Chondrocyte (in vitro differentiated cells): ENCODE data around the gene ETHE1. TPM values are rescaled to one million over a fixed set of nuclear protein-coding genes. Genes with fewer than 3 reads are reported as not detected.

Experiments used
- DNase-seq: peaks from one replicate; pipeline ENCODE4 v3.0.0; 2021; ENCODE audit warnings: mixed read lengths, low spot score
- H3K27ac Mint-ChIP-seq: one replicate; pipeline ENCODE4 v1.8.0; 2021; ENCODE audit warnings: mild to moderate bottlenecking, moderate library complexity, mixed read lengths; ENCODE audit not compliant: unreplicated experiment
- H3K27me3 Mint-ChIP-seq: 2 replicates; pipeline ENCODE4 v1.8.0; 2021; ENCODE audit warnings: low read depth, mixed read lengths
- H3K36me3 Mint-ChIP-seq: 2 replicates; pipeline ENCODE4 v1.8.0; 2021; ENCODE audit warnings: low read depth, mixed read lengths
- H3K4me1 Mint-ChIP-seq: 2 replicates; pipeline ENCODE4 v1.8.0; 2021; ENCODE audit warnings: low read depth, mild to moderate bottlenecking, mixed read lengths
- H3K4me3 Mint-ChIP-seq: one replicate; pipeline ENCODE4 v1.8.0; 2021; ENCODE audit warnings: mild to moderate bottlenecking, moderate library complexity, mixed read lengths; ENCODE audit not compliant: unreplicated experiment
- H3K9me3 Mint-ChIP-seq: 2 replicates; pipeline ENCODE4 v1.8.0; 2021; ENCODE audit warnings: low read depth, mixed read lengths
- total RNA-seq: library from RNA; stranded (reverse); gene quantifications from 3 replicates; pipeline ENCODE4 v1.2.1, GENCODE V29; 2021
- TF ChIP-seq, protein P1 (sequence below): fragments of 200-600 bp; sonication (generic); IDR thresholded peaks from 2 replicates; pipeline ENCODE4 v1.5.0; 2021; ENCODE audit warnings: antibody characterized with exemption, mild to moderate bottlenecking, moderate library complexity

Gene ETHE1
- total RNA-seq, 1 donor from 2014 or later, result 31.5 TPM

DNA sequence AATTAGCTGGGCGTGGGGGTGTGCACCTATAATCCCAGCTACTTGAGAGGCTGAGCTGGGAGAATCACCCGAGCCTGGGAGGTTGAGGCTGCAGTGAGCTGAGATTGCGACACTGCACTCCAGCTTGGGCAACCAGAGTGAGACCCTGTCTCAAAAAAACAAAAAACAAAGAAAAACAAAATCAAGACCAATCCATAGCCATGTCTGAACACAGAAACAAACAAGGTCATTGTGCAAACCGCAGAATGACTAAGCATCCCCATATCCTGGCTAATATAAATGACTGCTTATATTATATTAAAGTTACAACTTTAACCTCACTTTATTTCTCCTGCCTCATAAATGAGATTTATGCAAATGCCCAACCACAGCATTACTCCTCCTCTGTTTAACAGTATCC, 59.3 kb downstream of the ETHE1 start:
- H3K27me3 Mint-ChIP-seq, result no peaks in the 10 kb centered on the region
- TF ChIP-seq, protein P1, sequence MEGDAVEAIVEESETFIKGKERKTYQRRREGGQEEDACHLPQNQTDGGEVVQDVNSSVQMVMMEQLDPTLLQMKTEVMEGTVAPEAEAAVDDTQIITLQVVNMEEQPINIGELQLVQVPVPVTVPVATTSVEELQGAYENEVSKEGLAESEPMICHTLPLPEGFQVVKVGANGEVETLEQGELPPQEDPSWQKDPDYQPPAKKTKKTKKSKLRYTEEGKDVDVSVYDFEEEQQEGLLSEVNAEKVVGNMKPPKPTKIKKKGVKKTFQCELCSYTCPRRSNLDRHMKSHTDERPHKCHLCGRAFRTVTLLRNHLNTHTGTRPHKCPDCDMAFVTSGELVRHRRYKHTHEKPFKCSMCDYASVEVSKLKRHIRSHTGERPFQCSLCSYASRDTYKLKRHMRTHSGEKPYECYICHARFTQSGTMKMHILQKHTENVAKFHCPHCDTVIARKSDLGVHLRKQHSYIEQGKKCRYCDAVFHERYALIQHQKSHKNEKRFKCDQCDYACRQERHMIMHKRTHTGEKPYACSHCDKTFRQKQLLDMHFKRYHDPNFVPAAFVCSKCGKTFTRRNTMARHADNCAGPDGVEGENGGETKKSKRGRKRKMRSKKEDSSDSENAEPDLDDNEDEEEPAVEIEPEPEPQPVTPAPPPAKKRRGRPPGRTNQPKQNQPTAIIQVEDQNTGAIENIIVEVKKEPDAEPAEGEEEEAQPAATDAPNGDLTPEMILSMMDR, result no peak
- no peaks in the 10 kb centered on the region for H3K9me3 Mint-ChIP-seq
- H3K4me1 Mint-ChIP-seq, result peaks cover 8% of the 10 kb centered on the region
- no peak overlapping the region for H3K4me3 Mint-ChIP-seq
- no peaks in the 10 kb centered on the region for H3K36me3 Mint-ChIP-seq
- H3K27ac Mint-ChIP-seq, result no peak overlapping the region
- no peak for DNase-seq

DNA sequence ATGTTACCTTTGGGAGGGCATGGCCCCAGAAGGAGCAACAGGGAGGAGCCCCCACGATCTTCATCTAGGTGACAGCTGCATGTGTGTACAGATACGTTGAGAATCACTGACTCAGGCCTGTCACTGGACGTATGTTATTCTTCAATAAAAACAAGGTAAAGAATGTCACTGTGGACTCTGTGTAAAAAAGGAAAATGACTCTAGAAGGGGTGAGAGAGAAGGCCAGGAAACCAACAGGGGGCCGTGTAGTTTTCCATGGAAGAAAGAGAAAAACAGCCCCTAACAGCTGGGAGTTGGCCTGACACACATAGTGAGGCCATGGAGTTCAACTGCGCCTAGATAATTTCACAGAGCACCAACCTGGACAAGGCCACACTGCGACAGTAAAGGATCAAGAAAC, 59.7 kb downstream of the ETHE1 start:
- Mint-ChIP-seq H3K27ac (no peak overlapping the region), H3K27me3 (no peaks in the 10 kb centered on the region), H3K4me1 (peaks cover 8% of the 10 kb centered on the region), H3K9me3 (no peaks in the 10 kb centered on the region), H3K4me3 (no peak overlapping the region), H3K36me3 (no peaks in the 10 kb centered on the region)
- TF ChIP-seq, protein P1, result no peak
- DNase-seq, result no peak

DNA sequence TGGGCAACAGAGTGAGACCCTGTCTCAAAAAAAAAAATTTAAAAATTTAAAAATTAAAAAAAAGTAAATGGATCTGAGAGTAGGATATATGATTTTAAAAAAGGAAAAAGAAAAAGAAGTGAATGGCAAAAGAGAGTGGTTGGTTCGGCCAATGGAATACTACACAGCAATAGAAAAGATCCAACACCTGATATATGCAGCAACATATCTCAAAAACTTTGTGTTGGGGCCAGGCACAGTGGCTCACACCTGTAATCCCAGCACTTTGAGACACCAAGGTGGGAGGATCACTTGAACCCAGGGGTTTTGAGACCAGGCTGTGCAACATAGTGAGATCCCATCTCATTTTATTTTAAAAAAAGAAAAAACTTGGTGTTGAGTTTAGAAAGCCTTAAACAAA, 60.2 kb downstream of the ETHE1 start:
- TF ChIP-seq, protein P1, result no peak
- Mint-ChIP-seq H3K27me3 (no peaks in the 10 kb centered on the region), H3K4me3 (no peak overlapping the region), H3K36me3 (no peaks in the 10 kb centered on the region), H3K9me3 (no peaks in the 10 kb centered on the region), H3K27ac (no peak overlapping the region), H3K4me1 (peaks cover 8% of the 10 kb centered on the region)
- DNase-seq, result no peak

DNA sequence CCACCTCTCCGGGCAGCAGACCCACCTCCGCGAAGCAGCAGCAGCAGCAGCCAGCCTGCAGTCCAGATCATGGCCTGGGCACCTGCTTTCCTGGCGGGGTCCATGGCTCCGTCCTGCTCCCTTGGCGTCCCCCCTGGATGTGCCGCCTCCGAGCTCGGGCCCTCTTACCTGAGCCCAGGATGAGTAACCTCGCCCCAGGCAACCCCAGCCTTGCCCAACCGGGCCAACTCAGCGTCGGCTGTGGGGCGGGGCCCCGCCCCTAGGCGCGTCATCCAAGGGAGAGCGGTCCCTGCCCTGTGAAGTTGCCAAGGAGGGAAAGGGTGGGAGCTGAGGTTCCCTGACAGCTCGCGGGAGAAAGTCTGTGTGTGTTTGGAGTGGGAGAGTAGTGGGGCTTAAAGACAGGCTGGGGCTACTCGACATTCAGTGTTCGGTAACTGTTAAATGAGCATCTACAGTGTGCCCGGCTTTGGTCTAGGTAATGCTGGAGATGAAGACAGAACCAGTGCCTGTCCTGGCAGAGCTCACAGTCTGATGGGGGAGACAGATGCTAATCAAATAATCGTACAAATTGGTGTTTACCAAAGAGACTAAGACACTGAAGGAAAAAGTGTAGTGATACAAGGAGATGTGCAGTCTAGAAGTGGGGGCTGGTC, 61.4 kb downstream of the ETHE1 start, which contains the start of gene LYPD3:
Gene LYPD3 (minus strand): TSS at position 141 of the 653 bp plus-strand sequence. CDS start 37 bp downstream, at position 104.
- TF ChIP-seq, protein P1, result no peak
- Mint-ChIP-seq H3K9me3 (no peaks in the 10 kb centered on the region), H3K4me1 (peaks cover 8% of the 10 kb centered on the region), H3K36me3 (peaks cover 3% of the 10 kb centered on the region), H3K4me3 (peak within 1 kb of the TSS; percentile 95), H3K27me3 (no peaks in the 10 kb centered on the region), H3K27ac (no peak within 1 kb of the TSS)
- DNase-seq, result no peak

DNA sequence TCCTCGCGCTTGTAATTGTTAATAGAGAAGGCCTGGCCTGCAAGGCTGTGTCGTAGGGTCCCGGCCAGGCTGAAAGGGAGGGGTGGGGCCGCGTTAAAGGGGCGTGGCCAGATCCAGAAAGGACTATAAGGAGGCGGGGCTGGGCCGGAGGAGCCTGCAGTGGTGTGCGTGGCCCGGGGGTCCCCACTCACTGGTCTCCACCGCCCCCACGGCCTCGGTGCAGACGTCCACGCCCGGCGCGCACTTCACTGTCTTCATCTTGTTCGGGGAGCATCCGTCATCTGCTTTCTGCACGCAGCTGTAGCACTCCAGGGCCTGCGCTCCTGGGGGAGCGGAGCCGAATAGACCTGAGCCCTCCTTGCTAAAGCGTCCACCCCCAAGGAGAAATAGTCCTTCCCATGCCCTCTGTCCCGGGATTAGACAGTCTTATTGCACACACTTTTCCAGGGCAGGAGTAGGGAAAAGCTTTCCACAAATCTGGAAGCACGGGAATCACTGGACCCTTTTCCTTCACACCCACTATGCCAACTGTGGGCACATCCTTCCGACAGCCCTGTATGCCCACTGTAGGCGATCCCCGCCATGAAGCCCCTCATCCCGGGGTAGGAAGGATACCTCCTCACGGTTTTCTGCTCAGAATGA, 62.7 kb downstream of the ETHE1 start:
- Mint-ChIP-seq H3K27ac (peak overlapping the region; percentile 94), H3K4me1 (peaks cover 8% of the 10 kb centered on the region)

More for the DNA sequence above, 62.7 kb downstream of the ETHE1 start:
- TF ChIP-seq, protein P1, result no peak
- Mint-ChIP-seq H3K4me3 (peak overlapping the region; percentile 95), H3K9me3 (no peaks in the 10 kb centered on the region), H3K27me3 (no peaks in the 10 kb centered on the region), H3K36me3 (peaks cover 3% of the 10 kb centered on the region)
- DNase-seq, result no peak
